Lower leg skin (tissue), 3 donors: ENCODE measurements around the gene CNOT1.

Experiments used
- CTCF ChIP-seq, 3 donors: fragments of 450-650 bp; IDR thresholded peaks; one replicate each; pipeline ENCODE4 v1.5.1; 2016; ENCODE audit warnings: antibody characterized with exemption in 3 of 3, mild to moderate bottlenecking in 3 of 3, moderate library complexity in 2 of 3
- POLR2A ChIP-seq, 2 donors: fragments of 450-650 bp; IDR thresholded peaks; one replicate each; pipeline ENCODE4 v1.6.1; 2016 to 2017; ENCODE audit warnings: antibody characterized with exemption in 2 of 2, mild to moderate bottlenecking in 1 of 2, moderate library complexity in 1 of 2

- TF ChIP-seq CTCF (IDR thresholded peaks at IDR 0.05), result no peak
- TF ChIP-seq POLR2A (IDR thresholded peaks at IDR 0.05), result no peak
Observed at GRCh38 chr16:58582133-58582532, 47.5 kb downstream of the CNOT1 start.
